RWPE1 (cell line): ENCODE measurements around the gene CERS6.

ENCODE experiments used
- CTCF ChIA-PET: fragments of 350-600 bp; sonication (Branson Sonifier 250); formaldehyde crosslinking; extraction: SDS; loops from one replicate; lab custom pipeline; 2021; lab: Yijun Ruan, JAX
- POLR2A ChIA-PET: fragments of 400-600 bp; formaldehyde crosslinking; extraction: SDS; loops from one replicate; lab custom pipeline; 2020; ENCODE audit warnings: antibody characterized with exemption; ENCODE audit not compliant: low non-redundant PET; lab: Yijun Ruan, JAX
- DNase-seq: peaks from one replicate; pipeline ENCODE4 v3.0.0; 2012; ENCODE audit warnings: low spot score
- H3K27ac ChIP-seq: fragments of 450-650 bp; 2 replicates; pipeline ENCODE4 v1.5.1; 2017
- TF ChIP-seq, protein P1 (sequence below): fragments of 450-650 bp; conservative IDR thresholded peaks from 2 replicates; pipeline ENCODE4 v1.5.1; 2017; ENCODE audit warnings: low read depth, mild to moderate bottlenecking

The CERS6 gene

GRCh38 chr2:168611091-168611490 lies 155.0 kb downstream of the CERS6 start:
- POLR2A ChIA-PET, result no interaction called here
- TF ChIP-seq, protein P1, sequence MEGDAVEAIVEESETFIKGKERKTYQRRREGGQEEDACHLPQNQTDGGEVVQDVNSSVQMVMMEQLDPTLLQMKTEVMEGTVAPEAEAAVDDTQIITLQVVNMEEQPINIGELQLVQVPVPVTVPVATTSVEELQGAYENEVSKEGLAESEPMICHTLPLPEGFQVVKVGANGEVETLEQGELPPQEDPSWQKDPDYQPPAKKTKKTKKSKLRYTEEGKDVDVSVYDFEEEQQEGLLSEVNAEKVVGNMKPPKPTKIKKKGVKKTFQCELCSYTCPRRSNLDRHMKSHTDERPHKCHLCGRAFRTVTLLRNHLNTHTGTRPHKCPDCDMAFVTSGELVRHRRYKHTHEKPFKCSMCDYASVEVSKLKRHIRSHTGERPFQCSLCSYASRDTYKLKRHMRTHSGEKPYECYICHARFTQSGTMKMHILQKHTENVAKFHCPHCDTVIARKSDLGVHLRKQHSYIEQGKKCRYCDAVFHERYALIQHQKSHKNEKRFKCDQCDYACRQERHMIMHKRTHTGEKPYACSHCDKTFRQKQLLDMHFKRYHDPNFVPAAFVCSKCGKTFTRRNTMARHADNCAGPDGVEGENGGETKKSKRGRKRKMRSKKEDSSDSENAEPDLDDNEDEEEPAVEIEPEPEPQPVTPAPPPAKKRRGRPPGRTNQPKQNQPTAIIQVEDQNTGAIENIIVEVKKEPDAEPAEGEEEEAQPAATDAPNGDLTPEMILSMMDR, result no peak
- H3K27ac ChIP-seq, result no peak overlapping the region
- CTCF ChIA-PET, result no interaction called here
- no peak for DNase-seq

GRCh38 chr2:168611896-168612650 lies 156.0 kb downstream of the CERS6 start:
- ChIA-PET CTCF (no interaction called here), POLR2A (no interaction called here)
- H3K27ac ChIP-seq, result no peak overlapping the region
- TF ChIP-seq, protein P1, result no peak
- no peak for DNase-seq

- CTCF ChIA-PET, result no interaction called here
- POLR2A ChIA-PET, result no interaction called here
- no peak for DNase-seq
- H3K27ac ChIP-seq, result no peak overlapping the region
- TF ChIP-seq, protein P1, result no peak
Measured at GRCh38 chr2:168612719-168613118, 156.6 kb downstream of the CERS6 start.

- no peak overlapping the region for H3K27ac ChIP-seq
- TF ChIP-seq, protein P1, result no peak
- no peak for DNase-seq
- CTCF ChIA-PET, result interaction anchor here (1.2 kb wide), 1 partner anchor 21 kb away, joined by 4 read pairs; no protein-coding TSS in a partner anchor
- POLR2A ChIA-PET, result no interaction called here
Measured at GRCh38 chr2:168613551-168613950, 157.5 kb downstream of the CERS6 start.

GRCh38 chr2:168614172-168615018 lies 158.3 kb downstream of the CERS6 start:
- ChIA-PET POLR2A (no interaction called here), CTCF (interaction anchor here (0.7 to 1.2 kb wide), 2 partner anchors 15 to 20 kb away, joined by 3 to 4 read pairs; no protein-coding TSS in a partner anchor)
- TF ChIP-seq, protein P1, result no peak
- peak overlapping the region; percentile 80 for H3K27ac ChIP-seq
- DNase-seq, result peak; percentile 59

DNA sequence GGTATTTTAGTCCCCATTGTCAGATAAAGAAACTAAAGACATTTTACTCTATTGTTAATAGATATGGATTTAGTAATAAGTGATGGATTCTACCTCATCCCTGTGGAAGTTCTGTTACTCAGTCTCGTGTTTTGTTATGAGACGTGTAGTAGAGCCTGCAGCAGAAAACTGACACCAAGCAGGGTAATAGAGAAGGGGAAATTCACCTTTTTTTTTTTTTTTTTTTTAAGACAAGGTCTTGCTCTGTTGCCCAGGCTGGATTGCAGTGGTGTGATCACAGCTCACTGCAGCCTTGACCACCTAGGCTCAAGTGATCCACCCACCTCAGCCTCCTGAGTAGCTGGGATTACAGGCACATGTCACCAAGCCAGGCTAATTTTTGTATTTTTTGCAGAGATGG lies 164.5 kb downstream of the CERS6 start:
- TF ChIP-seq, protein P1, result no peak
- ChIA-PET CTCF (no interaction called here), POLR2A (no interaction called here)
- DNase-seq, result no peak
- H3K27ac ChIP-seq, result no peak overlapping the region
